H1 (cell line): ENCODE data around the gene SNHG17. TPM values are rescaled to one million over a fixed set of nuclear protein-coding genes. Genes with fewer than 3 reads are reported as not detected.

Experiments used
- CTCF ChIA-PET: fragments of 300-600 bp; sonication (Branson Sonifier 250); formaldehyde crosslinking; loops from one replicate; lab custom pipeline; 2021; ENCODE audit not compliant: partially characterized antibody; lab: Charles Lee
- POLR2A ChIA-PET: fragments of 300-600 bp; sonication (Branson Sonifier 250); formaldehyde crosslinking; loops from one replicate; lab custom pipeline; 2021; ENCODE audit warnings: inconsistent platforms; ENCODE audit not compliant: partially characterized antibody; lab: Charles Lee
- DNase-seq, 2 experiments: peaks; one replicate each; pipeline versions ENCODE4 v3.0.0 to v3.0.0-alpha.2; 2010 to 2022; ENCODE audit warnings: low spot score in 2 of 2, low read depth in 1 of 2, mixed read lengths in 1 of 2
- FAIRE-seq: peaks from 2 replicates; lab custom pipeline; 2011; peaks lifted over from hg19 to GRCh38; lab: Jason Lieb, UNC
- H2AFZ ChIP-seq: 2 replicates; pipeline ENCODE4 v1.8.1; 2012; ENCODE audit warnings: low read length, inconsistent platforms
- H2AK5ac ChIP-seq: 2 replicates; pipeline ENCODE4 v1.6.1; 2013; ENCODE audit warnings: low read depth, low read length
- H2BK120ac ChIP-seq: replicated peaks from 2 replicates; pipeline ENCODE3; 2013; ENCODE audit warnings: low read depth, low read length, inconsistent platforms
- H2BK12ac ChIP-seq: 2 replicates; pipeline ENCODE4 v1.6.1; 2013; ENCODE audit warnings: low read depth, low read length
- H2BK15ac ChIP-seq: 2 replicates; pipeline ENCODE4 v1.6.1; 2013; ENCODE audit warnings: low read length
- H2BK20ac ChIP-seq: 2 replicates; pipeline ENCODE4 v1.6.1; 2013; ENCODE audit warnings: low read length
- H2BK5ac ChIP-seq: 2 replicates; pipeline ENCODE4 v1.6.1; 2013; ENCODE audit warnings: low read depth, low read length
- H3K14ac ChIP-seq: 2 replicates; pipeline ENCODE4 v1.6.1; 2013; ENCODE audit warnings: inconsistent platforms; ENCODE audit not compliant: insufficient read length
- H3K18ac ChIP-seq: 2 replicates; pipeline ENCODE4 v1.6.1; 2013; ENCODE audit warnings: low read length; ENCODE audit errors: extremely low read depth
- H3K23ac ChIP-seq: 2 replicates; pipeline ENCODE4 v1.6.1; 2013; ENCODE audit warnings: inconsistent platforms; ENCODE audit not compliant: insufficient read length
- H3K23me2 ChIP-seq: 2 replicates; pipeline ENCODE4 v1.6.1; 2013; ENCODE audit warnings: low read depth, low read length
- H3K27ac ChIP-seq: 2 replicates; pipeline ENCODE4 v1.6.1; 2011; ENCODE audit warnings: low read depth, low read length, inconsistent platforms
- H3K27me3 ChIP-seq, 4 experiments: replicated peaks in 1 of 4; 1 replicate in 1 of 4; 2 replicates in 3 of 4; pipeline versions ENCODE4 v1.6.1 to v1.8.1; 2011 to 2013; ENCODE audit warnings: low read length in 3 of 4, mild to moderate bottlenecking in 3 of 4, inconsistent platforms in 2 of 4, mixed read lengths in 2 of 4, moderate library complexity in 1 of 4; ENCODE audit not compliant: control insufficient read depth in 3 of 4, insufficient read depth in 3 of 4; ENCODE audit errors: extremely low read depth in 1 of 4
- H3K36me3 ChIP-seq, 4 experiments: 2 replicates each; pipeline versions ENCODE4 v1.6.1 to v1.8.1; 2011 to 2013; ENCODE audit warnings: mild to moderate bottlenecking in 4 of 4, low read length in 3 of 4, moderate library complexity in 2 of 4, control low read depth in 1 of 4, inconsistent platforms in 1 of 4; ENCODE audit not compliant: insufficient read depth in 4 of 4, control insufficient read depth in 2 of 4
- H3K4ac ChIP-seq: replicated peaks from 2 replicates; pipeline ENCODE3; 2013; ENCODE audit warnings: low read length, low read depth, mixed read lengths, inconsistent platforms; ENCODE audit not compliant: insufficient read length
- H3K4me1 ChIP-seq, 4 experiments: replicated peaks in 1 of 4; 1 replicate in 1 of 4; 2 replicates in 3 of 4; pipeline versions ENCODE4 v1.6.1 to v1.8.1; 2011 to 2013; ENCODE audit warnings: low read length in 3 of 4, inconsistent platforms in 2 of 4, mixed read lengths in 1 of 4; ENCODE audit not compliant: insufficient read depth in 4 of 4, control insufficient read depth in 3 of 4
- H3K4me2 ChIP-seq, 2 experiments: 2 replicates each; pipeline versions ENCODE4 v1.6.1 to v1.8.1; 2011 to 2013; ENCODE audit warnings: low read depth in 2 of 2, low read length in 2 of 2, control low read depth in 1 of 2, inconsistent platforms in 1 of 2, mild to moderate bottlenecking in 1 of 2; ENCODE audit not compliant: insufficient read depth in 1 of 2
- H3K4me3 ChIP-seq, 4 experiments: fragments of 200-600, 300-600 bp in 1 of 4; sonication (generic), shearing (Covaris generic), sonication (Bioruptor Twin) in 1 of 4; 2 replicates each; pipeline versions ENCODE4 v1.5.1 to v1.8.1; 2011 to 2016; ENCODE audit warnings: low read length in 4 of 4, low read depth in 3 of 4, control low read depth in 2 of 4, inconsistent platforms in 2 of 4, mild to moderate bottlenecking in 2 of 4, mixed read lengths in 1 of 4, moderate library complexity in 1 of 4; ENCODE audit not compliant: insufficient read depth in 2 of 4; ENCODE audit errors: extremely low read depth in 1 of 4
- H3K56ac ChIP-seq: replicated peaks from 2 replicates; pipeline ENCODE3; 2013; ENCODE audit warnings: low read depth, mild to moderate bottlenecking, mixed read lengths, low read length, inconsistent platforms; ENCODE audit not compliant: insufficient read length
- H3K79me1 ChIP-seq: 2 replicates; pipeline ENCODE4 v1.6.1; 2013; ENCODE audit warnings: low read depth, low read length, control low read depth
- H3K79me2 ChIP-seq, 2 experiments: 2 replicates each; pipeline versions ENCODE4 v1.6.1 to v1.8.1; 2012 to 2013; ENCODE audit warnings: low read length in 2 of 2, mild to moderate bottlenecking in 2 of 2, inconsistent platforms in 1 of 2; ENCODE audit not compliant: insufficient read depth in 2 of 2, control insufficient read depth in 1 of 2
- H3K9ac ChIP-seq, 4 experiments: replicated peaks in 1 of 4; 1 replicate in 1 of 4; 2 replicates in 3 of 4; pipeline versions ENCODE4 v1.6.1 to v1.8.1; 2011 to 2013; ENCODE audit warnings: low read depth in 3 of 4, low read length in 3 of 4, control low read depth in 2 of 4, mild to moderate bottlenecking in 2 of 4, moderate library complexity in 2 of 4, inconsistent platforms in 1 of 4; ENCODE audit errors: extremely low read depth in 1 of 4
- H3K9me3 ChIP-seq, 2 experiments: 2 replicates each; pipeline versions ENCODE4 v1.6.1 to v1.8.1; 2012 to 2013; ENCODE audit warnings: mild to moderate bottlenecking in 2 of 2, moderate library complexity in 2 of 2, control low read depth in 1 of 2, inconsistent platforms in 1 of 2, low read depth in 1 of 2, low read length in 1 of 2, mixed read lengths in 1 of 2; ENCODE audit not compliant: insufficient read depth in 2 of 2
- H4K20me1 ChIP-seq, 2 experiments: replicated peaks in 1 of 2; 2 replicates each; pipeline versions ENCODE3 to v1.8.1; 2011 to 2013; ENCODE audit warnings: inconsistent platforms in 2 of 2, low read length in 2 of 2, mild to moderate bottlenecking in 1 of 2; ENCODE audit not compliant: insufficient read depth in 2 of 2, control insufficient read depth in 1 of 2
- H4K5ac ChIP-seq: 2 replicates; pipeline ENCODE4 v1.6.1; 2013; ENCODE audit warnings: low read length, low read depth, mixed read lengths, inconsistent platforms; ENCODE audit not compliant: insufficient read length
- H4K8ac ChIP-seq: 2 replicates; pipeline ENCODE4 v1.8.0; 2013; ENCODE audit warnings: mild to moderate bottlenecking, moderate library complexity, low read length, inconsistent platforms; ENCODE audit not compliant: insufficient read depth; ENCODE audit errors: extremely low read depth
- H4K91ac ChIP-seq: replicated peaks from 2 replicates; pipeline ENCODE3; 2013; ENCODE audit warnings: low read length, mixed read lengths, inconsistent platforms; ENCODE audit not compliant: insufficient read length
- MAFK ChIP-seq: IDR thresholded peaks from 2 replicates; pipeline ENCODE4 v1.6.1; 2012; ENCODE audit warnings: low read depth, mild to moderate bottlenecking, improper control_type of control experiment, low read length
- WGBS, 2 experiments: shearing (Covaris generic) in 1 of 2; methylation state at CpG; one replicate each; pipeline versions ENCODE4 v1.1.6 to v1.1.7; 2013 to 2015; ENCODE audit warnings: low lambda C conversion rate in 2 of 2, mixed read lengths in 2 of 2, inconsistent platforms in 1 of 2, low coverage in 1 of 2, missing lambda C conversion rate in 1 of 2; ENCODE audit not compliant: insufficient replicate concordance in 2 of 2, insufficient coverage in 1 of 2, insufficient read length in 1 of 2; ENCODE audit errors: extremely low coverage in 1 of 2, missing lambda C conversion rate in 1 of 2; 5-methylcytosine and 5-hydroxymethylcytosine counted together
- polyA plus RNA-seq, 7 experiments: library from polyadenylated mRNA; depleted of rRNA in 3 of 7; stranded (reverse) in 5 of 7; unstranded in 2 of 7; fragments of >200 nt in 5 of 7; fragments of 200-250 nt in 2 of 7; gene quantifications; 1 replicate in 5 of 7; 2 replicates in 1 of 7; 4 replicates in 1 of 7; pipeline versions ENCODE4 v1.2.1 to v1.2.3, GENCODE V29; 2011 to 2013; ENCODE audit warnings: missing spikeins in 2 of 7, mixed read lengths in 2 of 7
- total RNA-seq: library from RNA; stranded (reverse); fragmentation: NEBNext Ultra II Directional; extraction: Animal tissue kit (Norgen Biotek cat#: 25700); gene quantifications from 2 replicates; pipeline ENCODE4 v1.2.1, GENCODE V29; 2021

Gene SNHG17
- total and polyA plus RNA-seq, 2 of the 8 experiments (the other 6 are each of a cell fraction or from before 2014, with no cell fraction given) = 59.4 to 59.8 TPM

DNA sequence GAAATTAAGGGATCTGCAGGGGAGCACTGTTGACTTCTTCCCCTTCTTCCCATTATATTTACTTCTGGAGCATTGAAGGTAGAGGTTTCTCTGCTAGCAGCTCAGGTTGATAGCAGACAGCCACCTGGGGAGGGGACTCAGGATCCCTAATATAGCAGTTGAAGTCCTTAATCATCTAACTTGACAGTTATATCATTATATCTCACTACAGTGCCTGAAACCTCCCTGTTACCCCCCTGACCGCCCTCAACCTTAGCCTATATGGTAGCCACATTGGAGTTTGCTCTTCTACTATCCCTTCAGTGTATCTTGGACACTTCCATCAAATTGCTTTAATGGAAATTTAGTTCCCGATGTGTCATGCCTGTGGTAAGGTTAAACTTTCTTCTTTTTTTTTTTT, 44.5 kb upstream of the SNHG17 start:
- Histone ChIP-seq H4K5ac (no peak overlapping the region), H2BK5ac (no peak overlapping the region), H2AK5ac (no peak overlapping the region), H2BK12ac (no peak overlapping the region), H3K27me3 (no peaks in the 10 kb centered on the region; a peak in 1 of 7 replicates), H2AFZ (no peak overlapping the region), H3K36me3 (no peaks in the 10 kb centered on the region), H2BK20ac (no peak overlapping the region), H2BK15ac (no peak overlapping the region), H3K14ac (no peak overlapping the region), H3K56ac (no peak overlapping the region), H4K91ac (no peak overlapping the region), H3K27ac (no peak overlapping the region), H3K4me2 (no peak overlapping the region), H3K18ac (no peak overlapping the region), H3K9ac (no peak overlapping the region), H3K4ac (no peak overlapping the region), H3K4me1 (no peaks in the 10 kb centered on the region), H3K79me2 (peaks cover 16 to 76% of the 10 kb centered on the region in 2 experiments), H3K4me3 (no peak overlapping the region), H2BK120ac (no peak overlapping the region), H4K20me1 (peaks cover 0 to 13% of the 10 kb centered on the region in 2 experiments), H4K8ac (no peak overlapping the region), H3K9me3 (no peaks in the 10 kb centered on the region), H3K79me1 (peaks cover 9% of the 10 kb centered on the region; the same call in 1 of the 2 replicates), H3K23ac (no peak overlapping the region), H3K23me2 (no peaks in the 10 kb centered on the region)
- POLR2A ChIA-PET = interaction anchor here (0.6 kb wide), 1 partner anchor 45 kb away, joined by 3 read pairs; no protein-coding TSS in a partner anchor
- WGBS, 2 experiments = 77% methylated on average over 2 of the region's 2 CpGs; no CpG with 5 or more reads in 1 of the 2 experiments
- no peak for DNase-seq
- CTCF ChIA-PET = interaction anchor here (0.6 to 0.9 kb wide), 2 partner anchors 32 to 150 kb away, joined by 3 read pairs; no protein-coding TSS in a partner anchor
- no peak for FAIRE-seq
- no peak for TF ChIP-seq MAFK
